Measurements from ENCODE around the gene C17orf113. TPM values are rescaled to one million over a fixed set of nuclear protein-coding genes. Genes with fewer than 3 reads are reported as not detected.

Gene C17orf113
- total and polyA plus RNA-seq, 2 of the 13 experiments (the other 11 are each of a cell fraction or from before 2014, with no cell fraction given) = 0.87 to 1.1 TPM

- TF ChIP-seq LBX2 (CRISPR knock-in tag; IDR thresholded peaks at IDR 0.05; ENCODE audit: borderline replicate concordance) (no peak), ZFAT (CRISPR knock-in tag; conservative IDR thresholded peaks at IDR 0.05) (no peak), ATRX (CRISPR knock-in tag; IDR thresholded peaks at IDR 0.05; ENCODE audit: borderline replicate concordance) (no peak), TEAD2 (CRISPR knock-in tag; IDR thresholded peaks at IDR 0.05) (no peak), SALL1 (CRISPR knock-in tag; IDR thresholded peaks at IDR 0.05) (no peak), ZFP91 (CRISPR knock-in tag; IDR thresholded peaks at IDR 0.05; ENCODE audit: borderline replicate concordance) (no peak), ZMYM4 (CRISPR knock-in tag; IDR thresholded peaks at IDR 0.05) (no peak), ZNF362 (CRISPR knock-in tag; IDR thresholded peaks at IDR 0.05; ENCODE audit: borderline replicate concordance) (no peak), MTF1 (CRISPR knock-in tag; IDR thresholded peaks at IDR 0.05) (no peak), PITX1 (CRISPR knock-in tag; IDR thresholded peaks at IDR 0.05) (no peak), SMAD9 (CRISPR knock-in tag; IDR thresholded peaks at IDR 0.05) (no peak), IKZF1 (IDR thresholded peaks at IDR 0.05) (no peak), HNRNPLL (IDR thresholded peaks at IDR 0.05; ENCODE audit: low read depth, low read length, poor library complexity, severe bottlenecking) (no peak), KDM1A (CRISPR knock-in tag; IDR thresholded peaks at IDR 0.05) (no peak), ZSCAN21 (CRISPR knock-in tag; IDR thresholded peaks at IDR 0.05; ENCODE audit: borderline replicate concordance) (0 out of 2 replicates have a peak, but pooled peaks have one; percentile 24), ARNTL (CRISPR knock-in tag; IDR thresholded peaks at IDR 0.05) (no peak), ZBTB26 (CRISPR knock-in tag; IDR thresholded peaks at IDR 0.05; ENCODE audit: borderline replicate concordance) (no peak), MNT (IDR thresholded peaks at IDR 0.05) (no peak), HDAC1 (CRISPR knock-in tag; IDR thresholded peaks at IDR 0.05) (0 out of 2 replicates have a peak, but pooled peaks have one; percentile 26), HBP1 (CRISPR knock-in tag; IDR thresholded peaks at IDR 0.05; ENCODE audit: low read depth) (peak; percentile 42; the same call in 1 of the 2 replicates), ZFP82 (CRISPR knock-in tag; IDR thresholded peaks at IDR 0.05; ENCODE audit: borderline replicate concordance) (no peak), THYN1 (CRISPR knock-in tag; IDR thresholded peaks at IDR 0.05; ENCODE audit: borderline replicate concordance, low read depth) (no peak), ISL2 (CRISPR knock-in tag; IDR thresholded peaks at IDR 0.05) (no peak), SUZ12 (IDR thresholded peaks at IDR 0.05; ENCODE audit: low read depth, low read length) (no peak)
Measured at GRCh38 chr17:42018339-42018738, 32.1 kb downstream of the C17orf113 start (continued).

Data from HepG2 (cell line).